T-helper 1 cell treated with Interleukin-12 subunit alpha and Interleukin-12 subunit beta and Interleukin-4 antibody, amounts not matched to agents 30 μg/mL and 1 μg/mL, for 36 hours (primary cell): ENCODE results near the gene PCDHGA12.

ENCODE experiments used
- H3K27ac Mint-ChIP-seq: one replicate; pipeline ENCODE4 v1.8.0; 2021; ENCODE audit warnings: mild to moderate bottlenecking, mixed read lengths
- H3K27me3 Mint-ChIP-seq: one replicate; pipeline ENCODE4 v1.8.0; 2021; ENCODE audit warnings: low read depth, mixed read lengths
- H3K36me3 Mint-ChIP-seq: one replicate; pipeline ENCODE4 v1.8.0; 2021; ENCODE audit warnings: low read depth, mixed read lengths
- H3K4me1 Mint-ChIP-seq: one replicate; pipeline ENCODE4 v1.8.0; 2021; ENCODE audit warnings: low read depth, mixed read lengths
- H3K4me3 Mint-ChIP-seq: one replicate; pipeline ENCODE4 v1.8.0; 2021; ENCODE audit warnings: mild to moderate bottlenecking, moderate library complexity, mixed read lengths
- H3K9me3 Mint-ChIP-seq: one replicate; pipeline ENCODE4 v1.8.0; 2021; ENCODE audit warnings: mixed read lengths

The PCDHGA12 gene

GRCh38 chr5:141475625-141476131 is 45.4 kb downstream of the PCDHGA12 start, which contains the start of gene PCDHGC3:
Gene PCDHGC3 (plus strand): TSS chr5:141475966. CDS start chr5:141476117, 151 bp downstream.
- H3K27me3 Mint-ChIP-seq, result peaks cover 69% of the 10 kb centered on the region
- H3K4me3 Mint-ChIP-seq, result peak within 1 kb of the TSS; percentile 86
- no peaks in the 10 kb centered on the region for H3K36me3 Mint-ChIP-seq
- H3K27ac Mint-ChIP-seq, result no peak within 1 kb of the TSS
- peaks cover 14% of the 10 kb centered on the region for H3K4me1 Mint-ChIP-seq
- H3K9me3 Mint-ChIP-seq, result no peaks in the 10 kb centered on the region

- Mint-ChIP-seq H3K4me1 (peaks cover 14% of the 10 kb centered on the region), H3K27ac (no peak overlapping the region), H3K4me3 (peak overlapping the region; percentile 86), H3K36me3 (no peaks in the 10 kb centered on the region), H3K9me3 (no peaks in the 10 kb centered on the region), H3K27me3 (peaks cover 75% of the 10 kb centered on the region)
Observed at GRCh38 chr5:141476132-141476911, 46.0 kb downstream of the PCDHGA12 start.

GRCh38 chr5:141477044-141477575 is 46.8 kb downstream of the PCDHGA12 start:
- Mint-ChIP-seq H3K27ac (no peak overlapping the region), H3K27me3 (peaks cover 76% of the 10 kb centered on the region), H3K9me3 (no peaks in the 10 kb centered on the region)

GRCh38 chr5:141477815-141478214 is 47.5 kb downstream of the PCDHGA12 start:
- H3K4me1 Mint-ChIP-seq, result peaks cover 14% of the 10 kb centered on the region
- no peak overlapping the region for H3K27ac Mint-ChIP-seq
- H3K36me3 Mint-ChIP-seq, result no peaks in the 10 kb centered on the region
- H3K27me3 Mint-ChIP-seq, result peaks cover 79% of the 10 kb centered on the region
- no peak overlapping the region for H3K4me3 Mint-ChIP-seq
- H3K9me3 Mint-ChIP-seq, result no peaks in the 10 kb centered on the region

More at GRCh38 chr5:141477044-141477575, 46.8 kb downstream of the PCDHGA12 start:
- Mint-ChIP-seq H3K36me3 (no peaks in the 10 kb centered on the region), H3K4me3 (peak overlapping the region; percentile 86), H3K4me1 (peaks cover 14% of the 10 kb centered on the region)

GRCh38 chr5:141478321-141478945 is 48.1 kb downstream of the PCDHGA12 start:
- no peak overlapping the region for H3K4me3 Mint-ChIP-seq
- no peaks in the 10 kb centered on the region for H3K36me3 Mint-ChIP-seq
- H3K27ac Mint-ChIP-seq, result no peak overlapping the region
- peaks cover 14% of the 10 kb centered on the region for H3K4me1 Mint-ChIP-seq
- peaks cover 81% of the 10 kb centered on the region for H3K27me3 Mint-ChIP-seq
- H3K9me3 Mint-ChIP-seq, result no peaks in the 10 kb centered on the region

GRCh38 chr5:141479776-141480175 is 49.5 kb downstream of the PCDHGA12 start:
- H3K27me3 Mint-ChIP-seq, result peaks cover 83% of the 10 kb centered on the region
- peaks cover 16% of the 10 kb centered on the region for H3K4me1 Mint-ChIP-seq
- H3K9me3 Mint-ChIP-seq, result no peaks in the 10 kb centered on the region
- no peak overlapping the region for H3K27ac Mint-ChIP-seq
- no peak overlapping the region for H3K4me3 Mint-ChIP-seq
- H3K36me3 Mint-ChIP-seq, result no peaks in the 10 kb centered on the region
